GM12892 (cell line): Measurements from ENCODE around the gene DEFB121.

Experiments
- POLR2A ChIP-seq: IDR thresholded peaks from 2 replicates; pipeline ENCODE4 v1.6.1; 2011; ENCODE audit warnings: low read depth, low read length, control low read depth
- POLR2AphosphoS5 ChIP-seq: IDR thresholded peaks from 2 replicates; pipeline ENCODE4 v1.6.1; 2011; ENCODE audit warnings: low read depth, low read length, control low read depth

DNA sequence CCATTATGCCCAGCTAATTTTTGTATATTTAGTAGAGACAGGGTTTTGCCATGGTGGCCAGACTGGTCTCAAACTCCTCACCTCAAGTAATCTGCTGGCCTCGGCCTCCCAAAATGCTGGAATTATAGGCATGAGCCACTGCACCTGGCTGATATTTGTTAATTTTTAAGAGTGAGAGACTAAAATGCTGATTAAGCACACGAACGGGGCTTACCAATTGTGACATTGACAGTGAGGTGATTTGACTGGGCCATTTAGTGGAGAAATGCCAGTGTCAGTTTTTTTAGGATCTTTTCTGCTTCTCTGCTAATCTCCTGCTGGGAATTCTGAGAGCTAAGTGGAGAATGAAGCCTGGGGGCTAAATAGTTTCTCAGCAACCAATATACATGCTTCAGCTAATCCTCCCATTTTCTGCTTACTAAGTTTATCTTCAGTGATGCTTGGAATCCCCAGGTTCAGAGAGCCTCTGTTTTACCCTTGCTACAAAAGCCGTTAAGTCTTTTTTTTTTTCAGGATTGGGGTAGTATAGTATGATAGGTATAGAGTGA, 24.6 kb upstream of the DEFB121 start:
- TF ChIP-seq POLR2AphosphoS5 (no peak), POLR2A (no peak)
